Calu3 (cell line): ENCODE data around the gene PTRHD1. TPM values are rescaled to one million over a fixed set of nuclear protein-coding genes. Genes with fewer than 3 reads are reported as not detected.

Experiments
- BruUV-seq: library from RNA; stranded (reverse); fragments of 400-500 nt; replicated peaks from 2 replicates; lab custom pipeline; 2021; lab: Mats Ljungman, UMichigan
- CTCF ChIA-PET: fragments of 300-600 bp; sonication (Branson Sonifier 250); formaldehyde crosslinking; loops from one replicate; lab custom pipeline; 2022; ENCODE audit warnings: antibody characterized with exemption; lab: Charles Lee
- DNase-seq: peaks from one replicate; pipeline ENCODE4 v3.0.0; 2022
- H3K27ac Mint-ChIP-seq: one replicate; pipeline ENCODE4 v1.8.0; 2022; ENCODE audit warnings: mixed read lengths; ENCODE audit not compliant: unreplicated experiment
- H3K27me3 Mint-ChIP-seq: one replicate; pipeline ENCODE4 v1.8.0; 2022; ENCODE audit warnings: mixed read lengths; ENCODE audit not compliant: unreplicated experiment
- H3K36me3 Mint-ChIP-seq: one replicate; pipeline ENCODE4 v1.8.0; 2022; ENCODE audit warnings: mild to moderate bottlenecking, moderate library complexity, mixed read lengths; ENCODE audit not compliant: insufficient read depth, unreplicated experiment
- H3K4me1 Mint-ChIP-seq: one replicate; pipeline ENCODE4 v1.8.0; 2022; ENCODE audit warnings: mild to moderate bottlenecking, low read depth, mixed read lengths; ENCODE audit not compliant: unreplicated experiment
- H3K4me3 Mint-ChIP-seq: one replicate; pipeline ENCODE4 v1.8.0; 2022; ENCODE audit warnings: mild to moderate bottlenecking, low read depth, moderate library complexity, mixed read lengths; ENCODE audit not compliant: unreplicated experiment
- H3K9me3 Mint-ChIP-seq: one replicate; pipeline ENCODE4 v1.8.0; 2022; ENCODE audit warnings: low read depth, mixed read lengths; ENCODE audit not compliant: unreplicated experiment
- intact Hi-C: fragments of 100-400 bp; cut with micrococcal nuclease; formaldehyde crosslinking; loops from one replicate; pipeline ENCODE4 v1.10.0; 2022; ENCODE audit not compliant: unreplicated experiment
- total RNA-seq: library from RNA; stranded (reverse); gene quantifications from 2 replicates; pipeline ENCODE4 v1.2.3, GENCODE V29; 2022
- TF ChIP-seq, protein P1 (sequence below): fragments of 200-600 bp; IDR thresholded peaks from one replicate; pipeline ENCODE4 v1.8.0; 2022; ENCODE audit warnings: antibody characterized with exemption; ENCODE audit not compliant: unreplicated experiment

Gene PTRHD1
- total RNA-seq, 1 experiment from 2014 or later = 22.3 TPM

DNA sequence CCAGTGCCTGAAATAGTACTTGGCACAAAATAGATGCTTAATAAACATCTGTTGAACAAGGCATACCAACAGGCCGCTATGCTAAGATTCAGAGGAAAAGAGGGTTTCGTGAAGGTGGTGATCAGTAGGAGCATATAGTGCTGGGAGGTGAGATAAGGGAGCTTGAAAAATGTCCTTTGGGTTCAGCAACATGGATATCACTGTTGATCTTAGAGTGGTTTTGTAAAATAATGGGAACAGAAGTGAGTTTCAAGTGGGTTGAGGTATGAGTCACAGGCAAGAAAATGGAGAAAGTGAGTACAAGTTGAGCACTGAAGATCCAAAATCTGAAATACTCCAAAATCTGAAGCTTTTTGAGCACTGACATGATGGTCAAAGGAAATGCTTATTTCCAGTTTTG lies 4.5 kb upstream of the PTRHD1 start:
- peak overlapping the region; percentile 7 for H3K27ac Mint-ChIP-seq
- H3K4me3 Mint-ChIP-seq = no peak overlapping the region
- no peak for DNase-seq
- intact Hi-C loops = no loop called here
- peaks cover 43% of the 10 kb centered on the region for H3K36me3 Mint-ChIP-seq
- CTCF ChIA-PET = no interaction called here
- H3K4me1 Mint-ChIP-seq = peaks cover 29% of the 10 kb centered on the region
- TF ChIP-seq, protein P1, sequence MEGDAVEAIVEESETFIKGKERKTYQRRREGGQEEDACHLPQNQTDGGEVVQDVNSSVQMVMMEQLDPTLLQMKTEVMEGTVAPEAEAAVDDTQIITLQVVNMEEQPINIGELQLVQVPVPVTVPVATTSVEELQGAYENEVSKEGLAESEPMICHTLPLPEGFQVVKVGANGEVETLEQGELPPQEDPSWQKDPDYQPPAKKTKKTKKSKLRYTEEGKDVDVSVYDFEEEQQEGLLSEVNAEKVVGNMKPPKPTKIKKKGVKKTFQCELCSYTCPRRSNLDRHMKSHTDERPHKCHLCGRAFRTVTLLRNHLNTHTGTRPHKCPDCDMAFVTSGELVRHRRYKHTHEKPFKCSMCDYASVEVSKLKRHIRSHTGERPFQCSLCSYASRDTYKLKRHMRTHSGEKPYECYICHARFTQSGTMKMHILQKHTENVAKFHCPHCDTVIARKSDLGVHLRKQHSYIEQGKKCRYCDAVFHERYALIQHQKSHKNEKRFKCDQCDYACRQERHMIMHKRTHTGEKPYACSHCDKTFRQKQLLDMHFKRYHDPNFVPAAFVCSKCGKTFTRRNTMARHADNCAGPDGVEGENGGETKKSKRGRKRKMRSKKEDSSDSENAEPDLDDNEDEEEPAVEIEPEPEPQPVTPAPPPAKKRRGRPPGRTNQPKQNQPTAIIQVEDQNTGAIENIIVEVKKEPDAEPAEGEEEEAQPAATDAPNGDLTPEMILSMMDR = no peak
- H3K9me3 Mint-ChIP-seq = no peaks in the 10 kb centered on the region
- no TSS peak for BruUV-seq
- H3K27me3 Mint-ChIP-seq = no peaks in the 10 kb centered on the region

DNA sequence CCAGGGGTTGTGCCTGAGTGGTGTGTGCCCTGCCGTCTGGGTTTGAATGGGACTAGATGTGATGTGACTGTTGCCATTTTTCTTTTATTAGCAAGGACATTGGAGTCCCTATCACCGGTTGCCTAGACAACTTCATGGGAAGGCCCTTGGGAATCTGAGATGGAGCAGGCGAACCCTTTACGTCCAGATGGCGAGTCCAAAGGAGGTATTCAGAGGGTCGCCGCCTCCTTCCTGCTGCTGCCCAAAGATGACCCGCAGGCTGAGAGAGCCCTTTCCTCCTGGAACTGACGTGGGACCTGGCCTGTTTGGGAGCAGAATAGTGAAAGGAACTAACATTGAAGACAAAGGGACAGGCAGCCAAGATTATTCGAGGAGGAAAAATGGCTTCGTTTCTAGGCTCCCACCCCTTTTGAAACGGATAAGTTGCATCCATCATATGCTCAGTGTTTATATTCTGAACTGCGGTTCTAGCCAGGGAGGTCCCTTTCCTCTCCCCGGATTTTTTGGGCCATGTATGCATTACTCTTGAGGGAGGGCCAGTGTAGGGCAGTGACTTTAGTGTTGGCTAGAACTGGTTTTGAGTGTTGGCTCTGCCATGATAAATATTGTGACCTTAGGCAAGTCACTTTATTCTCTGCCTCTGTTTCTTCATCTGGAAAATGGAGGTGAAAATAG lies 707 bp upstream of the PTRHD1 start:
- Mint-ChIP-seq H3K36me3 (peaks cover 47% of the 10 kb centered on the region), H3K9me3 (no peaks in the 10 kb centered on the region), H3K4me3 (peak overlapping the region; percentile 83), H3K27me3 (no peaks in the 10 kb centered on the region), H3K4me1 (peaks cover 35% of the 10 kb centered on the region), H3K27ac (peak overlapping the region; percentile 93)
- TSS peak; percentile 79 for BruUV-seq
- DNase-seq = no peak
- CTCF ChIA-PET = interaction anchor here (1.5 kb wide), 1 partner anchor 371 kb away, joined by 8 read pairs; no protein-coding TSS in a partner anchor
- TF ChIP-seq, protein P1 = no peak
- intact Hi-C loops = no loop called here

DNA sequence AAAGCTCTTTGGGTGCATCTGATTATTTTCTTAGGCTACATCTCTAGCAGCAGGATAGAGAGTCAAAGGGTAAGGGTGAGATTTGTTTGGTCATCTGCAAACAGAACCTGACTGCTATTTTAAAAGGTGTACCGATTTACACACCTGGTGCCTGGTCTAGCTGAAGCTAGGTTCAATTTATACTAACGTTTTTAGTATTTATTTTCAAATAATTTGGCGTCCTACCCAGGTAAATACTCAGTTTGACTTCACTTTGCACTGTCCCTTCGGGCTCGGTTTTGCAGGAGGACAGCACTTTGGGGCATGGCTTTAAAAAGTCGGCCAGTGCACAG lies 683 bp downstream of the PTRHD1 start:
- Mint-ChIP-seq H3K27ac (peak overlapping the region; percentile 93), H3K4me1 (peaks cover 30% of the 10 kb centered on the region), H3K27me3 (no peaks in the 10 kb centered on the region), H3K4me3 (peak overlapping the region; percentile 83), H3K36me3 (peaks cover 38% of the 10 kb centered on the region), H3K9me3 (no peaks in the 10 kb centered on the region)
- intact Hi-C loops = no loop called here
- BruUV-seq = TSS peak; percentile 83
- CTCF ChIA-PET = interaction anchor here (0.6 to 2.0 kb wide), 8 partner anchors 13 to 716 kb away, joined by 3 to 14 read pairs (median 4); partner anchors contain the start of gene SF3B6
- TF ChIP-seq, protein P1 = no peak
- no peak for DNase-seq

DNA sequence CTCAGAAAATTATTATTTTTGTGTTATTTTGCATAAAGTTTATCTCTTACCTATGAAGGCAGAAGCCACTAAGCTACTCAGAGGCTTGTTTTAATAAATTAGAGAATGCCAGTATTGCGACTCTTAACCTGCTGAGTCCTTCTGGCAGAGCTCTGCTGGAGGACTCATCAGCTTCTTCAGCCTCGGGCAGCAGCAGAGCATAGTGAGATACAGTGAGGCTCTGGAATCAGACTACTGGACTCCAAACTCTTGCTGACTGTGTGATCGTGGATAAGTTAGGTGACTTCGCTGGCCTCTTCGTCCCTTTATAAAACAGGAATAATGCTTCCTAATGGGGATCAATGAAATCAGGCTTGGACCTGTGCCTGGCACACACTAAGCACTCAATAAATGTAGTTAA lies 1.7 kb downstream of the PTRHD1 start:
- BruUV-seq = no TSS peak
- peaks cover 19% of the 10 kb centered on the region for H3K4me1 Mint-ChIP-seq
- TF ChIP-seq, protein P1 = no peak
- no peaks in the 10 kb centered on the region for H3K27me3 Mint-ChIP-seq
- H3K36me3 Mint-ChIP-seq = peaks cover 29% of the 10 kb centered on the region
- intact Hi-C loops = no loop called here
- no peak overlapping the region for H3K4me3 Mint-ChIP-seq
- CTCF ChIA-PET = interaction anchor here (0.7 to 2.0 kb wide), 3 partner anchors 12 to 285 kb away, joined by 4 to 14 read pairs (median 7); no protein-coding TSS in a partner anchor
- no peaks in the 10 kb centered on the region for H3K9me3 Mint-ChIP-seq
- DNase-seq = no peak
- H3K27ac Mint-ChIP-seq = no peak overlapping the region
